ENCODE data around the gene METTL25.

DNA sequence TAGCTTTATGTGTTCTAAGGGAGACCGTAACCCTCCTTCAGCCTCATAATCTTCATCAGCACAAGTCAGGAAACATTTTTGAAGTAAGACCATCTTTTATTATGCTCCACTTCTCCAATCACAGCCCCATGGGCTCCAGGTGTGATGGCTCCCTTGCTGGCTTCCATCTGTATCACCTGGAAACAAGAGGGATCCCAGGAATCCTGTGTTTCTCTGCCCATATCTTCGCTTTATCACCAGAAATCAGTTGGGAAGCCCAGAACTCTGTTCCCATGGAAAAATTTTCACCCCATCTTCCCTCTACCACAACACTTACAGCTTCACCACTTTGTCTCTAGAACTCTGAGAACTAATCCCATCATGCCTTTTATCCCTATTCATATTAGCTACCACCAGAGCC lies 68.3 kb downstream of the METTL25 start:
- TF ChIP-seq POLR2A (IDR thresholded peaks at IDR 0.05; ENCODE audit: low read length) (no peak), GATA1 (IDR thresholded peaks at IDR 0.05; ENCODE audit: low read depth, low read length) (no peak)
